HG03108 (cell line): Measurements from ENCODE around the gene DOC2A.

Experiments used
- ATAC-seq: cut with Tn5 transposase; IDR thresholded peaks from one replicate; pipeline ENCODE4 v1.9.1; 2021; ENCODE audit warnings: moderate library complexity; ENCODE audit not compliant: unreplicated experiment

The DOC2A gene

DNA sequence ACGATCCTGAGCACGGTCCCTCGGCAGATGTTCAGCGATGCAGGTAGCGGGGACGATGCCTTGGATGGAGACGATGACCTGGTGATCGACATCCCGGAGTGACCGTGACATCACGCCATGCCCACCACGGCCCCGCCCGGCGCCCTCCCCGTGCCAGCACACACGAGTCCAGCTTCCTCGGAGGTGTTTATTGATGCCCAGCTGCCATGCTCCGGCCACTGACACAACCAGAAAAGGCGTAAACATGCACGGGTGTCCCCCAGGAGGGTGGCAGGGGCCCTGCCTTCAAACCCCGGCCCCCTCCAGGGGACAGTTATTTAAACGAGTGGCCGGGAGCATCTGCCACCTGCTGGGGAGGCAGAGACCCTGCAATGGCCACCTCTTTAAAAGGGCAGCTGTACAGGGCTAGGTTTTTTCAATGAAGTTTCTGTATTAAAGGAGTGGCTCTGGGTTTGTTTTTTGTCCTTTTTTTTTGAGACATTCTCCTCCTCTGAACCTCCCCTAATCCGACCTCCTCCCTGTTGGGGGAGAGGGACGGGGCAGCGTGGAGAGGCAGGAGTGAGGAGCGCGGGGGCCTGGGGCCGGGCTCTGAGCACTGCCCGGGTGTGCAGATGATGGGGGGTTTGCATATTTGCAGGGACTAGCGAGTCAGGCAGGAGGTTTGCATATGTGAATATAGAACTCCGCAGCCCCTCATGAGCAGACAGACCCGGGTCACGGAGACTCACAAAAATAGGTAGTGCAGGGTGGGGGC is 5.3 kb downstream of the DOC2A start:
- no peak for ATAC-seq

DNA sequence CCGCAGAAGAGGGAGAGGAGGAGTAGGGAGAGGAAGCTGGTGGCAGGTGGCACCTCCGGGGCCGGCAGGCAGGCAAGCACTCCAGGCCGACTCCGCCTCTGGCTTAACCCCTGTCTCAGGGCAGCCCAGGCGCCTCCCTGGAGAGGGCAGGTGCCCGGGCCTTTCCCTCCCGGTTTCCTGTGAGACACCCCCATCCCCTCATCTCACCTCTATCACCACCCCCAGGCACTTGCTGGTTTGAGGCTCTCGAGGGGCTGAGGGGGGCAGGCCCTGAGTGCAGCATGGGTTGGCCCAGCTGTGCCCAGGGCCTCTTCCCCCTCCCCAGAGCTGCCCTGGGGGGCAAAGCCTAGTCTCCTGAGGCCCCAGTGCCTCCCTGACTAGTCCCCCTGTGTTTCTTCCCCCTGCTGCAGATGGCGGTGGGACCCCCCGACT is 6.0 kb downstream of the DOC2A start:
- ATAC-seq = no peak

- no peak for ATAC-seq
Measured at GRCh38 chr16:30004424-30004776, 6.4 kb downstream of the DOC2A start.

DNA sequence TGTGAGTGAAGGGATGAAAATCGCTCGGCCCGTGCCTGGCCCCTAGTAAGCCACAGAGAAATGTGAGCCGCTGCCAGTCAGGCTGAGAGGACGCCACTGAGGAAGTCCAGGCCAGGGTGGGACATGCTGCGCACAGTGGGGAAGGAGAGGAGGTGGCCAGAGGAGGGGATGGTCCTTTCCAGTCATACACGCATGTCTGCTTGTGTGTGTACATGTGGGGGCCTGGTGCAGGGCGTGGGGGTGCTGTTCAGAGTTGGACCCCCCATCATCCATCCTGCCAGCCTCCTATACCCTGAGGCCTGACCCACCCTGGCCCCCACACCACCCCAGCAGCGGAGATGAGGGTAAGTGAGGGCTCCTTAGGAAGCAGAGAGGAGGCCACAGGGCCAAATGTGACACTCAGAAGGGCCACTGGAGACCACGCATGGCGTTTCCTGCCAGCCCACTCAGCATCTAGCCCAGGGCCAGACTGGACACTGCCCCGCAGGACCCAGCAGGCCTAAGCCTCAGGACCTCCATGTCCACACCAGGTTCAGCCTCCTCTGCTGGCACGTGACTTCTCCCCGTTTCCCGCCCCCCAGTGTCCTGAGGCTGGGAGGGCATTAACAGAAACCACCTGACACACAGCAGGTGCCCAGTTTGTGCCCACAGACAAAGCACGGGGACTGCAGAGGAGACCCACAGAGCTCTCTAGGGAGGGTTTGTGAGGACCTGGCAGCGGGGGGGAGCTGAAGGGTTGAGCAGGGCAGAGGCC is 7.0 kb downstream of the DOC2A start:
- ATAC-seq = no peak

DNA sequence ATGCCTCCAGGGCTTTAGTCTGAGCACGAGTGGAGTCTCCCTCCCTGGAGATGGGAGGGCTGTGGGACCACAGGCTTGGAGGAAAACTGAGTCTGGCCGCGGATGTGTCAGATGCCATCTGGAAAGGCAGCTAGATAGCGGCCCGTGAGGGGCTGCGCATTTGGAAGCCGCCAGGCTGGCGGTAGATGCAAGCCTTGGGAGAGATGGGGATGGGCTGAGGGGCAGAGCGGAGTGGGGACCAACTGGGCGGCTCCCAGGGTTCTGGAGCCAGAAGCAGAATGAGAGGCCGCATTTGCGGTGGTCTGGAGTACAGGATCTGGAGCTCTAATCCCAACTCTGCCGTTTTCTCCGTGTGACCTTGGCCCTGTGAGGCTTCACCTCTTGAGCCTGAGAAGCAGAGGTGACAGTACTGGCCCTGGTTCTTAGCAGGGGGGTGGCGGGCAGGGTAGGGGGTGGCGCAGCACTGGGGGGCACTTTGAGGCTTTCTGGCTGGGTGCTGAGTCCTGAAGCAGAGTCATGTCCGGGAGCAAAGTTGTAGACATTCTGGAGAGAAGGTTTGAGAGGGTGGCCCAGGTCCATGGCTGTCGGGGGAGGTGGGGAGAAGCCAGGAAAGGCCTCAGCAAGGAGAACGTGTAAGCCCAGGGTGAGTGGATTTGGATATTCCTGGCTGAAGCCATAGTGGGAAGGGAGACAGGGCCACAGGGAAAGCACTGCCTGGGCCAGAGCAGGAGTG is 8.0 kb downstream of the DOC2A start:
- no peak for ATAC-seq

- no peak for ATAC-seq
Measured at GRCh38 chr16:30000735-30001631, 9.8 kb downstream of the DOC2A start.

DNA sequence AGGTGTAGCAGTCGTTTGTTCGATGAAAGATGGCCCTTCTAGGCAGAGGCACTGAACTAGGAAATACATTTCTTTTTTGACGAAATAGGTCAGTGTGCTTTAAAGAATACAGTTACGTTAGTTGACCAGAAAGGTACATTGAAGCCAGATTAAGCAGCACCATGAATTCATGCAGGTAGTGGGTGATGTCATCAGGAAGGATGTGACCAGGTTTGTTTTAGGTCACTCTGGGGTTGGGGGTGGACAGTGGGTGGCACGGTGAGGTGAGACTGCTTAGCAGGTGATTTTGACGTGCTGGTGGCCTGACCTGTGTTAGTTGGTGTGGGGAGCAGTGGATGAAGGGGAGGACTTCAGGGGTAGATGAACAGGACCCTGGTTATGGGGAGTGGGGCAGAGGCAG is 11.2 kb downstream of the DOC2A start:
- no peak for ATAC-seq

- ATAC-seq = no peak
Measured at GRCh38 chr16:29996766-29997250, 14.0 kb downstream of the DOC2A start.

DNA sequence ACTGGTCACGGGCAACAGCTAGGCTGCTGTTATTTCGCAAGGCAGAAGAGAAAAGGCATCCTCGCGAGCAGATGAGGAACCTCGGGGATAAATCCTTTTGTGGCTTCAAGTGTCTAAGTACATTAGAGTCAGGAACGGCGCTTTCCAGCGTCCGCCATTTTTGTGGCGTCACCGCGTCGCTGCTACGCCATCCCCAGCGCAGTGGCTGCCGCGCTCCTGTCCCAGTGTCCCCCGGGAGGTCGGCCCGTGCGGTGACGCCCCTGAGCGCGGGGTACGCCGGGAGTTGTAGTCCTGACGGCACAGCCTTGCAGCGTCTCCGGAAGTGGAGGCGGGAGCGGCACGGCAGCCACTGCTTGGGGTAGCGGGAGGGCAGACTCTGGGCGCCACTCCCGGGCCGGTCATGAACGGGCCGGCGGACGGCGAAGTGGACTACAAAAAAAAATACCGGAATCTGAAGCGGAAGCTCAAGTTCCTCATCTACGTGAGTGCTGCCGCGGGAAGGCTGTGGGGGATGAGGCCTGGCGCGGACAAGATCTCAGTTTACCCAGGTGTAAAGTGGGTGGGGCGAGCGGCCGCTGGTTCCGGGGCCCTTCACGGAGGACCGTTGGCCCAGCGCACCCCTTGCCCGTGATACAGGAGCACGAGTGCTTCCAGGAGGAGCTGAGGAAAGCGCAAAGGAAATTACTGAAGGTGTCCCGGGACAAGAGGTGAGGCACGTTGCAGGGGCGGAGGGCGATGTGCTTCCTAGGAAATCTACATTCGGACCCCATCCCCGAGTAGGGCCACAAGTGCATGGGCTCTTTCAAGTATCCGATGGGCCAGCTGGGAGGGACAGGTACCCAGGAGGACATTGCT is 14.7 kb downstream of the DOC2A start, which contains the start of gene INO80E:
Gene INO80E, plus strand, starts transcription at position 331 of the 855 bp plus-strand sequence. Its CDS starts 70 bp downstream, at position 401.
- peak; percentile 90 for ATAC-seq

- ATAC-seq = peak; percentile 33
Measured at GRCh38 chr16:29995324-29995910, 15.4 kb downstream of the DOC2A start, which contains the start of gene HIRIP3. HIRIP3 (minus strand) TSS chr16:29995617; CDS start chr16:29995605, 12 bp downstream.

DNA sequence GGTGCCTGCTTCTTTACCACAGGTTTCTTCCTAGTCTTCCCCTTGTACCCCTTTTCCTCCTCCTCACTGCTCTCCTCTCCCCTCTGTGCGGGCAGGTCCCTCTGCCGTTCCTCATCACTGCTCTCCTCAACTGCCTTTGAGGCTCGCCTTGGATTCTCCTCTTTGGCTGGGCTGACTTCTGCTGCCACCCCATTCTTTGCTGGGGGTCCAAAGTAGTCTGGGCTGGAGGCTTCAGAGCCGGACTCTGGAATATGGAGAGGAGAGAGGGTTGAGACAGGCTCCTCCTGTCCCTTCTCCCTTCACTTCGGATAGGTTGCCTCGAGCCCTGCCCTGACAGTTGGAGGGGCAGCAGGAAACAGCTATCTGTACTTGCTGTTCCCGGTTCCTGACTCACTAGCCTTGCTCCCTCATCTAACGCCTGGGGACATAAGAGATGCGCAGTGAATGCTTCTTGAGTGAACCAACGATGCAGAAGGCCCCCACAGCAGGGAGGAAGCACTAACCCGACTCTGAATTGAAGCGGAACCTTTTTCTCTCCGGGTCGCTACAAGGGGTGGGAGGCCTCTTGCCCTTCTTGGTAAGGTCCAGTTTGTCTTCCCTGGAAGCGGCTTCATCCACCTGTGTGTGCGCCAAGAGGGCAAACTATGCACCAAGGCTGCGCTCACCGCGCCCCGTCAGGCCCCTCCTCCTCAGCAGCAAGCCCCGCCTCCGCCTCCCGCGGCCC is 16.1 kb downstream of the DOC2A start:
- ATAC-seq = peak; percentile 22

DNA sequence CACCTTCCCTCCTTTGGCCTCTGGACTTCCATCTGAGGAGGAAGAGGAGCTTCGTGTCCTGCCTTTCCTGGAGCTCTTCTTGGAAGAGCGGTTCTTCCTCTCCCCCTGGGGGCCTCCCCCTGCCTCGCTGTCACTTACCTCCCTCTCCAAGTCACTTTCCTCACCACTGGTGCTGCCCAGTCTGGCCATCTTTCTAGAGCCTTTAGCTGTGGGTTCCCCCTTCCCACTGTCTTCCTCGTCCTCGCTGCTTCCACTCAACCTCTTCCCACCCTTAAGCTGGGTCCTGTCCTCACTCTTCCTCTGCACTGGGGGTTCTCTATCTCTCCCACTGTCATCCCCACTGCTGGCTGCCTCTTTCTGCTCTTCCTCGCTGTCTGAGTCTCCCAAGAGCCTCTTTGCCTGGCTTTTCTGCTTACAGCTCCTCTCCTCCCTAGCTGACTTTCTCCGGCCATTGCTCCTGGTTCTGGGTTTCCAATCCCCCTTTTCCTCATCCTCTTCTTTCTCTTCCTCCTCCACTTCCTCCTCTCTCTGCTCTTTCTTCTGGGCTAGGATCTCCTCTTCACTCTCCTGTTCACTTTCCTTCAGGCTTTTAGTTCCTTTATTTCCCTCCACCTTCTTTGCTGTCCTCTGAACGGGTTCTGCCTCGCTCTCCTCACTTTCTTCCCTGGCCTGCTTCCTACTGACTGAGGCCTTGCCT is 16.8 kb downstream of the DOC2A start:
- ATAC-seq = no peak

- ATAC-seq = no peak
Measured at GRCh38 chr16:29993191-29993902, 17.5 kb downstream of the DOC2A start.

GRCh38 chr16:29992344-29992967 is 18.4 kb downstream of the DOC2A start:
- ATAC-seq = no peak

DNA sequence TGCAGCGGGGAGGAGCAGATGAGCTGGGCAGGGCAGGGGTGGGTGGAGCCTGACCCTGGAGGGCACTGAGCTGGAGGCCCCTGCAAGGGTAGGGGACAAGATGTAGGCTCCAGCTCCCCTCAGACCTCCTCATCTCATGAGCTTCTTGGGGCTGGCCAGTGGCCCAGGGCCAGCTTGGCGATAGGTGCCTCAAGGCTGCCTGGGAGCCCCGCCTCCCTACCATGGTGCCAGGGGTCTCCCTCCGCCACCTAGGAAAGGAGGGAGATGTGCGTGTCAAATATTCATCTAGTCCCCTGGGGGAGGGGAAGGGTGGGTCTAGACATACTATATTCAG is 19.3 kb downstream of the DOC2A start:
- no peak for ATAC-seq

GRCh38 chr16:29990883-29991570 is 19.8 kb downstream of the DOC2A start:
- ATAC-seq = no peak
